HG03432 (cell line): ENCODE results near the gene FGF22.
"Not testable (repeated sequence)": the region's sequence is repeated elsewhere in the genome, so short reads cannot be mapped to it uniquely, and the experiment has no call there.

Experiments
- ATAC-seq: cut with Tn5 transposase; IDR thresholded peaks from one replicate; pipeline ENCODE4 v1.9.1; 2021; ENCODE audit warnings: mild to moderate bottlenecking, moderate library complexity; ENCODE audit not compliant: unreplicated experiment

The FGF22 gene

DNA sequence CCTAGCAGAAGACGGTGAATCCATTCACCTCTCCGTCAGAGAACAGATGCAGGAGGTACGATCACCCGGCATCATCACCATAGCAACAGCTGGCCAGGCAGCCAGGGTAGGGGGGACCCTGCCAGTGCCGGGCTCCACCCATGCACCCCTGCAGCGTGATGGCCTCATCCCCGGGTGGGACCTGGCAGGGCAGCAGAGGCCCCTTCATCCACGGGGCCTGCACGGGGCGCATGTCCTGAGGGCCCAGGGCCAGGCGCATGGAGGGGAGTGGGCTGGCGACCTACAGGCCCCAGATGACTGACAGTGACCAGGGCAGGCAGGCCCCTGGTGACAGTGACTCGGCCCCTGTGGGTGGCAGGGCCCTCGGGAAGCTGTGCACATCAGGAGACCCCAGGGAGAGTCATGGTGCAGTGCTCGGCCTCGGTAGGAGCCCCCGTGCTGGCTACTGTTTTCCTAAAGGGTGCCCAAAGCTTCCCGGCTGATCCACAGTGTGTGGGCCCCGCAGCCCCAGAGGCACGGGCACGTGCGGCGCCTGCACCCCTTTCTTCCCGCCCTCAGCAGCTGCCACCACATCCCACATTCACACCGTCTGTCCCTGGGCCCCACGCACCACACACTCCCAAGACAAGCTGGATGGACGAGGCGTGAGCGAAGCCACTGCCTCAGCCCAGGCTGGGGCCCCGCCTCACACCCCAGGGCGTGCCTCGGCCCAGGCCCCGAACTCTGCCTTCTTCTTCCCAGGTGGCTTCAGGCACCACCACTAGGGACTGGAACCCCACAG, 18.6 kb downstream of the FGF22 start:
- no peak for ATAC-seq

DNA sequence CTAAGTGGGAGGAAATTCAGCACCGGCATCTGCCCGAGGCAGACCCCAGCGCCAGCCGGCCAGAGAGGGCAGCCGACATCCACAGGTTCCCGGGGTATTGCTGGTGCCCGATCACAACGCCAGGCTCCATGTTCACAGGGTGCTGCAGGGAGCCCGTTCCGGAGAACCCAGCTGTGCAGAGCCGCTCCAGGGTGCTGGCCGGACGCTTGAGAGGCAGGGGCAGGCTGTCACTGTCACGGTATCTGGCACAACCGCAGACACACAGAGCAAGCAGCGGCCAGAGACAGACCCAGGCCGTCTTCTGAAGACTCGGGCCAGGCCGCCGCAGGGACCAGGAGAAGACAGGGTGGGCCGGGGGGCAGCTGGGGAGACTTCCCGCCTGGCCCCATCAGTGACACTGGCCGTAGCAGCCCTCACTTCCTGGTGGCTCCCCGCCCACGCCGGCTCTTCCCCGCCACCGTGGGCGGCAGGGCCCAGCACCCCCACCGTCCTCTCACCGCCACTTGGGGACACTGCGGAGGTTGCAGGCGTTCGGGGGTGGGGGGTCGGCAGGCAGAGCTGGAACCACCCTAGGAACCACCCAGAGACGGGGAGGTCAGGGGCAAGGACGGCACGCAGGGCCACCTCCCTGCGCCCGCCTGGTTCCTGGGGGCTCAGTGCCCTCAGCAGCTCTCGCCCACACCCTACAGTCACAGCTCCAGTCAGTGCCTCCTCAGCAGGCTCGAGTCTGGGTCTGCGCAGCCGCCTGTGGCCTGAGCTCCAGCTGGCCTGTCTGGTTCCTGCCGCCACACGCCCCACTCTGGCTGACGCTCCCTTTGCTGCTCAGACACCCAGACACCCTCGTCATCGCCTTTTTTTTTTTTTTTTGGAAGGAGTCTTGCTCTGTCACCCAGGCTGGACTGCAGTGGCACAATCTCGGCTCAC, 19.5 kb downstream of the FGF22 start:
- ATAC-seq: no peak

DNA sequence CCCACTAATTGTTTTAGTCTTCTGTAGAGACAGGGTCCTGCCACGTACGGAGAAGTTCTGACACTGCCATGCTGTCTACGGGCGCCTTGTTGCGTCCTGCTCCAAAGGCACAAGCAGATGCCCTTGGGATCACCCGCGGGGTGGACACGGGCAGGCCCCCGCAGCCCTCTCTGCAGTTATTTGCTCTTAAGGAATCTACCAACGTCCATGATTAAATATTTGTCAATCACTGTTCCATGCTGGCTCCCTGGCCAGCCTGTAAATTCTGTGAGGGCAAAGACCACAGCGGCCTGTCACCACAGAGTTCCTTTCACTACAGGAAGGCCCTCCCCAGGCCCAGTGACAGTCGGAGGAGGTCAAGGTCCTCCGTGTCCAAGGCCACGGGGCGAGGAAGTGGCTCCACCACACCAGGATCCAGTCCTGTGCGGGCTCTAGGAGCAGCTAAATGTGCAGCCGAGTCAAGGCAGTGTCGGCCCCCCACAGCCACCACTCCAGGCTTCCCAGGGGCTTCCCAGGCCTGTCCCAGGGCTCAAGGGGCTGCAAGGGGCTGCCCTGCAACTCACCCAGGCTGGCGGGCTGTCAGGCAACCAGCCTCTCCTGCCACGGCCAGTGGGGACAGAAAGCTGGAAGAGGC, 21.2 kb downstream of the FGF22 start:
- ATAC-seq: no peak

DNA sequence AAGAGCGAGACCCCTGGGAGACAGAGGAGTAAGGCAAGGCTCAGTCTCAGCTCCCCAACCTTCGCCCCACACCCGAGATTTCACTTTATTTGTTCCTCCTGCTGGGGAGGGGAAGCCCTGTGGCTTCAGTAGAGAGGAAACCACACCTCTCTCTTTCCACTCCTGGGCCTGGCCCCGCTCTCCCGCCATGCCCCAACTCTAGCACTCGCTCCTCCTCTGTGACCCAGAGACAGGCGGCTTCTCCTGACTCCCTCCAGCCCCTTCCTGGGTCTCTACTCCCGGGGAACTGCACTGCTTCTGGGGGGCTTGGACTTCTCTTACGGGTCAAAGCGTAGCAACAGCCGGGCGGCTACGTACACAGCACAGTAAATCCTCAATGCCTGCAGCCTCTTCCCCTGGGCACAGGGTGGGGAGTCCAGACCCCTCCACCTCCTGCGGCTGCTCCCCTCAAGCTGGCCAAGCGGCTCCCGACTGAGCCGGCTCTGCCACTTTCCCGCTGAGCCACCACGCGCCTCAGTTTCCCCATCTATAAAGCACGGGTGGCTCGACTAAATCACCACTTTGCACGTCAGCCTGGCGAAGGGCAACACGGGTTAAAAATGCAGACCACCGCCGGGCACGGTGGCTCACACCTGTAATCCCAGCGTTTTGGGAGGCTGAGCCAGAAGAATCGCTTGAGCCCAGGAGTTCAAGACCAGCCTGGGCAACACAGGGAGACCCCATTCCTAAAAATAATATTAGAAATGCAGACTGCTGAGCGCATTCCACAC, 21.9 kb downstream of the FGF22 start:
- no peak for ATAC-seq

DNA sequence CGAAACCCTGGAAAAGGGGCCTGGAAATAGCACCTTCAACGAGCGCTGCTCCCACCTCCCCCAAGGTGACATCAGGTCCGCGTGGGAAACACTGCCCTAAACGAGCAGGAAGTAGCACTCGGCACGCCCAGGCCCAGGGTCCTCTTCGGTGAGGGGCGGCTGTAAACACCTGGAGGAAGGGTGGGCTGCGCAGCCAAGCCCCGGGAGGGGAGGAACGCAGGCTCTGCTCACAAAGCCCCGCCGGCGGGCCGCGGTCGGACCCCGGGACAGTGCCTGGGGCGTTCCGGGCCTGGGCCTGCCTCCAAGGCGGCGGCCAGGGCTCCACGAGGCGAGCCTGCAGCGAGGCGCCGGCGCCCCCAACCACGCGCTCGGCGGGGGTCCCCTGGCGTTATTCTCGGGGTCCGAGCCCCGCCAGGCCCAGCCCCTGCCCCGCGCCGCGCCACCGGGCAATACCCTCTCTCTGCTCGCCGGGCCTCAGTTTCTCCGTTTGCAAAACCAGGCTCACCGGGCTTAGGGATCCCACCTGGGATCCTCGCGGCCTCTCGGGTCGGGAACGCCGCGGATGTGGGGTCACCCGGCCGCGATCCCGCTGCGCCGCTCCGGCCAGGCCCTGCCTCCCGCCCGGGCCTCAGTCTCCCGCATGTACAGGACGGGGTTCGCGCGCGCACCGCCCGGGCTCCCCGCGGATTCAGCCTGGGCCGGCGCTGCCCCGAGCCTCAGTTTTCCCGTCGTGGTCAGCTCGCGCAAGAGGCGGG, 22.7 kb downstream of the FGF22 start:
- ATAC-seq: peak; percentile 13

DNA sequence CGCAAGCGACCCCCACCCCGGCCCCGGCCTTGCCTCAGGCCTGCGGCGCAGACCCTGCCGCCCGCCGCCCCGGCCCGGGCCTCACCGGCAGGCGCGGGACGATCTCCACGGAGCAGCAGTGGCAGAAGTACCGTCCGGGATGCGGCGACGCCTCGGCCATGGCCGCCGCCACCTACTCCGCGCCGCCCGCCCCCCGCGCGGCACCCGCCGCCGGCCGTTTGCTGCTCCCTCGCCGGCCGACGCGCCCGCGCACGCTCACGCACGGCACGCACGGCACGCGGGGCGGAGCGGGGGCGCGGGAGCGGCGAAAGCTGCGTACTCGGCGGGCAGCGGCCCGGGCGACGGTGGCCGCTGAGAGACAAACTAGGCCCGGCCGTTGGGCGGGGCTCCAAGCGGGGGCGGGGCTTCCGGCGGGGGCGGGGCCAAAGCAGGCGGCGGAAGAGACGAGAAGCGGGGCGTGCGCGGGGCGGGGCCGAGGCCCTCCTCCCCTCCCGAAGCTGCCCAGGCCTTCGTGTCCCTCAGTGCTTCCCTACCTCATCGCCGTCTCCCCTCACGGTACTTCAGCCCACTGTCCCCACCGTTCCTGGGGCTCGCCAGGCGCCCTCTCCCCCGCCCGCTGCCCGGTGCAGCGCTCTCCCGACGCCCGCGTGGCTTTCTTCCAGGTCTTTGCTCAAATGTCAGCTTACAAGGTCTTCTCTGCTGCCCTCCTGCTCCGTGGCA, 23.4 kb downstream of the FGF22 start, which contains the start of gene RNF126:
Gene RNF126, minus strand, starts transcription at position 253 of the 720 bp plus-strand sequence. Its CDS starts 93 bp downstream, at position 160.
- peak; percentile 60 for ATAC-seq

DNA sequence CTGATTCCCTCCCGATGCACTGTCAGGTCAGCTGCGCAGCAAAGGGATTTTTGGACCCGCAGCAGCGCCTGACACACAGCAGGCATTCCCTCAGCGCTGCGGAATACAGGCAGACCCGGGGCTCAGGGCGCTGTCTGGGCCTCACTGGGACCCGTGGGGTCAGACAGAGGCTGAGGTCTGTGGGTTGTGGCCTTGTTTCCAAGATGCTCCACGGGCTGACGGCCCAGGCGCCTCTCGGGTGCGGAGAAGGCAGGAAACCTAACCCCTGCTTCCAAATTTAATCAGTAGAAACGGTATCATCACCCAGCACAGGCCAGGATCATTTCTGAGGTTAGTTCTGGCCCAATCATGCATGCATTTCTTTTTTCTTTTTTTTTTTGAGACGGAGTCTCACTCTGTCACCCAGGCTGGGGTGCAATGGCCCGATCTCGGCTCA, 24.0 kb downstream of the FGF22 start:
- no peak for ATAC-seq

DNA sequence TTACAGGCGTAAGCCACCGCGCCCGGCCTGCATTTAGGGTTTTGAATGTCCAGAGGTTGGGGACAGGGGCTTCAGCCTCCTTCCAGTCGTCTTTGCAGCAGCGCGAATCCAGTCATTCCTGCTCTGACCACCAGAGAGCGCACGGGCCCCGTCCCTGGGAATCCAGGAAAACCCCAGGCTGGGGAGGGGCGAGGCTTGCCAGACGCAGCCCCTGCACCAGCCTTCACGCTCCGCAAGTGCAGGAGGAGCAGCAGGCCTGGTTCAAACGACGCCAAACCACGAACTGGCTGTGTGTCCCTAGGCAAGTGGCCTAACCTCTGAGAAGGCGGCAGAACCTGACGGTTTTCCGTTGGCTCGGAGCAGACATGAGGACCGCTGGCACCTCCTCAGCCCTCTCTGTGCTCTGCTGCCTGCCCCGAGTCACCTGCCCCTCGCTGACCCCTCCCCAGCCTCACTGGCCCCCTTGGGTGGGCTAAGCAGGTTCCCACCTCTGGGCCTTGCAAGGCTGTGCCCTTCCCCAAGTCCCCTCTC, 25.3 kb downstream of the FGF22 start:
- no peak for ATAC-seq

DNA sequence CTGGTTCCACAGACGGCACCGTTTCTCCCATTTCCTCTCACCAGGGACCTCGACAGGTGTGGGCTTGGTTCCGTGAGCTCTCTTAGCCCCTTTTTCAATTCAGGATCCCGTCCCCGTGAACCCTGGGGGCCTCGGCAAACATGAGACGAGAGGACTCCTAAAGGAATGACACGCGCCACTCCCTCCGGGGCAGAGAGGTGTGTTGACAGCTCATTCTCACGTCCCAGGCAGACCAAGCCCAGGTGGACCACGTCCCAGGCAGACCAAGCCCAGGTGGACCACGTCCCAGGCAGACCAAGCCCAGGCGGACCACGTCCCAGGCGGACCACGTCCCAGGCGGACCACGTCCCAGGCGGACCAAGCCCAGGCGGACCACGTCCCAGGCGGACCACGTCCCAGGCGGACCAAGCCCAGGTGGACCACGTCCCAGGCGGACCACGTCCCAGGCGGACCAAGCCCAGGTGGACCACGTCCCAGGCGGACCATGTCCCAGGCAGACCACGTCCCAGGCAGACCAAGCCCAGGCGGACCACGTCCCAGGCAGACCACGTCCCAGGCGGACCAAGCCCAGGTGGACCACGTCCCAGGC, 27.4 kb downstream of the FGF22 start:
- ATAC-seq: not testable (repeated sequence)

DNA sequence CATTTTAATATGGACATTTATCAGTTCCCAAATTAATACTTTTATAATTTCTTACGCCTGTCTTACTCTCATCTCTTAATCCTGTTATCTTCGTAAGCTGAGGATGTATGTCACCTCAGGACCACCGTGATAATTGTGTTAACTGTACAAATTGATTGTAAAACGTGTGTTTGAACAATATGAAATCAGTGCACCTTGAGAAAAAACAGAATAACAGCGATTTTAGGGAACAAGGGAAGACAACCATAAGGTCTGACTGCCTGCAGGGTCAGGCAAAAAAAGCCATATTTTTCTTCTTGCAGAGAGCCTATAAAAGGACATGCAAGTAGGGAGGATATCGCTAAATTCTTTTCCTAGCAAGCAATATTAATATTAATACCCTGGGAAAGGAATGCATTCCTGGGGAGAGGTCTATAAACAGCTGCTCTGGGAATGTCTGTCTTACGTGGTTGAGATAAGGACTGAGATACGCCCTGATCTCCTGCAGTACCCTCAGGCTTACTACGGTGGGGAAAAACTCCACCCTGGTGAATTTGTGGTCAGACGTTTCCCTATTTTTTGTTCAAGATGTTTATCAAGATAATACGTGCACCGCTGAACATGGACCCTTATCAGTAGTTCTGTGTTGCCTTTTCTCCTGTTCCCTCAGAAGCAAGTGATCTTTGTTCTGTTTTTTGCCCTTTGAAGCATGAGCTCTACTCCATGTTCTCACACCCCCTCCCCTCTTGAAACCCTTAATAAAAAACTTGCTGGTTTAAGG, 29.2 kb downstream of the FGF22 start:
- ATAC-seq: not testable (repeated sequence)

DNA sequence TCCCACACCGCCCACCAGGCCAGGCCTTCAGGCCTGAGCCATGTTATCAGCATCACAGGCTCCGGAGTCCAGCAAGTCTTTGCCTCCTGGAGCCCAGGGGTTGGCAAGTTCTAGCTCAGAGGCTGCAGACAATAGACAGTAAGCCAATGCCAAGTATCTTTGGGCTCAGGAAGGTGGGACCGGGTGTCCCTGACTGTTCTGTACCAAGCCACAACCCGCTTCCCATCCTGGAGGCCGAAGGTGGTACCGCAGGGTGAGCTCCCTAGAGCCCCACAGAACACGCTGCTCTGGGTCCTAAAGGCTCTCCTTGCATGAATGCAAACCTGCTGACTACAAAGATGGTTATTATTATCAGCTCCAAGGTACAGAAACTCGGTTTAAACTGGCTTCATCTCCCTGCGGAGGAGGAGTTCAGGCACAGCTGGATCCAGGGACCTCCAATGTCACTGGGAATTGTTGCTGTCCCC, 31.0 kb downstream of the FGF22 start:
- ATAC-seq: no peak

DNA sequence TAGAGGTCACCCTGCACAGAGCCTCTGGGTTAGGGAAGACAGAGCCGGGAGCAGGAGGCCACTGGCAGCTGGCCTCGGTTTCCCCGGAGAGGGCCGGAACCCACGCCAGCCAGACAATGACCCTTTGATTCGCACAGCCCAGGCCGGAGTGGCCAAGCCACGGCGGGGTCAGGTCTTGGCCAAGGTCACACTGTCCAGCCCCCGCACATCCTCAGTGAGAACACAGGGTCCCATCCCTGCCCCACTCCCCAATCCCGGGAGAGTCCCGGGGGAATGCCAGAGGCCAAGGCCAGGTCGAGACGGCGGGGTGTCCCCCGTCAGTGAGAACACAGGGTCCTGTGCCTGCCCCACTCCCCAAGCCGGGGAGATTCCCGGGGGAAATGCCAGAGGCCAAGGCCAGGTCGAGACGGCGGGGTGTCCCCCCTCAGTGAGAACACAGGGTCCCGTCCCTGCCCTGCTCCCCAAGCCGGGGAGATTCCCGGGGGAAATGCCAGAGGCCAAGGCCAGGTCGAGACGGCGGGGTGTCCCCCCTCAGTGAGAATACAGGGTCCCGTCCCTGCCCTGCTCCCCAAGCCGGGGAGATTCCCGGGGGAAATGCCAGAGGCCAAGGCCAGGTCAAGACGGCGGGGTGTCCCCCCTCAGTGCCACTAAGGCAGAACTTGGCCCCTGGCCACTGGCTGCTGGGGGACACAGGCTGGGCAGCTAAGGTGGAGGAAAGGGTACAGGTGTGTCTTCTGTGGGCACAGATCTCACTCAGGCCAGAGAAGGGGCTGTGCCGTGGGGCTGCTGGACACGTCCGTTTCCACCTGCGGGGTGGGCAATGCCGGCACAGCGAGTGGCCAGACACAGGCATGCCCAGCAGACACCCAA, 34.8 kb downstream of the FGF22 start:
- no peak for ATAC-seq

DNA sequence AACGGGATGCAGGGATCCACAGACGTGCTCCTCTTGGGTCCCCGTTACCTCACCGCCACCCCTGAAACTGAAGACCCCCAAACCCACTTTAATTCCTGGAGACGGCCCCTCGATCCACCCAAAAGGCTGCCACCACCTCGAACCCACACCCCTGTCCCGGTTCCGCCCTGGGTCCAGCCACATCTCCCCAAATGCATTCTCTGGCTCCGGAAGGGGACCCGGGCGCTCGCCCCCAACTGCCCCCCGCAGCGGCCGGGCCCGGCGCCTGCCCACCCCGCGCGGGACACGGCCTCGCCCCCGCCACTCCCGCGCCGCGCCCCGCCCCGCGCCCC, 36.3 kb downstream of the FGF22 start:
- no peak for ATAC-seq

DNA sequence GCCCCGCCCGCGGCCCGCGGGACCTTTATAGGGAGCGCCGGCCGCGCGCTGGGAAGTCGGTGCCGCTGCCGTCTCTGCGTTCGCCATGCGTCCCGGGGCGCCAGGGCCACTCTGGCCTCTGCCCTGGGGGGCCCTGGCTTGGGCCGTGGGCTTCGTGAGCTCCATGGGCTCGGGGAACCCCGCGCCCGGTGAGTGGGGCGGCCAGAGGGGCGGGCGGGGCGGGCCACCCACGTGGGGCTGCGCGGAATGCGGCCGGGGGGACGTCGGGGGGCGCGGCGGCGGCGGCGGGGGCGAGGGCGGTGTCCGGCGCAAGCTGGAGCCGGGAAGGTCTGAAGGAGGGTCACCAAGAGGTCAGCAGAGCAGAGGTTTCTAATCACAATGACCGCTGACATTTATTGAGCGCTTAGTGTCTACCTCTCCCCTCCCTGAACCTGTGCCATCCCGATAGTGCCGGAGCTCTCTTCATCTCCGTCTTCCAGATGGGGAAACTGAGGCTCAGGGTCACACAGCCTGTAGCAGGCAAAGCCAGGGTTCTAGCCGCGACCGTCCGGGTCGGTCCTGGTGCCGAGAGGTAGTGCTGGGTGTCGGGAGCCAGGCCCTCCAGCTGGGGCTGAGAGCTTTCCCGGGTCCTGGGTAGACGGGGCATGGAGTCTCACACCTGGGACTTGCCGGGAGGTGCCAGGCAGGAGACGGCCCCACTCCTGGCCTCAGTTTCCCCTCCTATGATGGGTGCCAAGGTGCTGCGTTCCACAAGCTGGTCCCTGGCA, 36.8 kb downstream of the FGF22 start, which contains the start of gene FSTL3:
Gene FSTL3, plus strand, starts transcription at position 54 of the 767 bp plus-strand sequence. Its CDS starts 32 bp downstream, at position 86.
- no peak for ATAC-seq

DNA sequence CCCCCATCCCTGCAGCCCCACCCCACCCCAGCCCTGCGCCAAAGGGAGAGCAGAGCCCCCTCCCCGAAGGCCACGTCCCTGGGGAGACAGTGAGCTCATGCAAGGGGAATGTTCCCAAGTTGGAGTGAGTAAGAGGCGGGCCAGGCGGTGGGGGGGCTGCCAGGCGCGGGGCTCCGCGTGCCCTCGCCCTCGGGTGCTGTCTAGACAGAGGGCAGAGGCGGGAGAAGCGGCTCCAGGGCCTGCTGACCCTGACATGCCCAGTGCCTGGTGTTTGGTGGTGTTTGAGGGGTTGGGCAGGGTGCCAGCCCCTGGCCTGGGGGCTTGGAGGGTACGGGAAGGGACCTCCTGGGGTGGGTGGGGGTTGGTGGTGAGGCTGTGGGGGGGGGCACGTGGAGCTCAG, 37.5 kb downstream of the FGF22 start:
- no peak for ATAC-seq
